T-helper 2 cell (primary cell): Measurements from ENCODE around the gene ZKSCAN8.
A peak's percentile ranks its signal among the peaks of the same experiment; 100 is the strongest.

Experiments
- DNase-seq, 5 experiments: peaks; one replicate each; pipeline versions ENCODE4 v3.0.0 to v3.0.0-alpha.2; 2012 to 2022

Gene ZKSCAN8

GRCh38 chr6:28206928-28207509 lies 65.3 kb downstream of the ZKSCAN8 start:
- no peak for DNase-seq

DNA sequence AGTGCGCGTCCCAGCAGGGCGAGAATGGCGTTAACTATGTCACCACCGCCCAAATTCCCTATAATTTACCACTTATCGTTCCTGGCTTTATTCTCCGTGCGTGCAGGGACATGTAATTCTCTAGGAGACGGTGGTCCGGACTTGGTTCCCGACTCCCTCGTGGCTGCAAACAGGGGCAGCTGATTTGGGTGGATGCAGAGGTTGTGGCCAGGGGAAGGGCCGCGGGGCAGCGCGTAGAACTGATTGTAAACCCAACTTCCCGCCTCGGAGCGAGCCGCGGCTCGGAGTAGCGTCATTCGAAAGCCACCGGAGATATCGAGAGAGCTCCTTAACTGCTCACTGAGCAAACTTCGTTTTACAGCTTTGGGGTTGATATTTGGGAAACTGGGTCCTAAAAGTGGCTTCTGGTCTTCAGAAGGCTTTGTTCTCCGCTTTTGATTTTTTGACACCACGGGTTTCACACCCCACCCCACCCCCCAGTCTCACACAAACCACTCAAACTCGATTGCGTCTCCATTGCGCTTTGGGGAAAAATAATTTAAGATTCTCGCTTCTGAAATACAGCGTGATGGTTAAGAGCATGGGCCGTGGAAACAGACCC lies 65.9 kb downstream of the ZKSCAN8 start:
- DNase-seq: peak in 1 of 5 experiments; percentile 51

GRCh38 chr6:28208111-28208659 lies 66.5 kb downstream of the ZKSCAN8 start:
- no peak for DNase-seq
